NB4 (cell line): ENCODE data around the gene USP17L21.
"Not testable (repeated sequence)": the region's sequence is repeated elsewhere in the genome, so short reads cannot be mapped to it uniquely, and the experiment has no call there.

Experiments
- CTCF ChIP-seq: IDR thresholded peaks from one replicate; pipeline ENCODE4 v1.5.1; 2012; ENCODE audit warnings: low read depth, low read length
- MAX ChIP-seq: IDR thresholded peaks from 2 replicates; pipeline ENCODE4 v1.6.1; 2011; ENCODE audit warnings: low read depth, low read length
- POLR2A ChIP-seq: IDR thresholded peaks from 2 replicates; pipeline ENCODE4 v1.6.1; 2011; ENCODE audit warnings: mild to moderate bottlenecking; ENCODE audit not compliant: insufficient read length; ENCODE audit errors: extremely low read depth

DNA sequence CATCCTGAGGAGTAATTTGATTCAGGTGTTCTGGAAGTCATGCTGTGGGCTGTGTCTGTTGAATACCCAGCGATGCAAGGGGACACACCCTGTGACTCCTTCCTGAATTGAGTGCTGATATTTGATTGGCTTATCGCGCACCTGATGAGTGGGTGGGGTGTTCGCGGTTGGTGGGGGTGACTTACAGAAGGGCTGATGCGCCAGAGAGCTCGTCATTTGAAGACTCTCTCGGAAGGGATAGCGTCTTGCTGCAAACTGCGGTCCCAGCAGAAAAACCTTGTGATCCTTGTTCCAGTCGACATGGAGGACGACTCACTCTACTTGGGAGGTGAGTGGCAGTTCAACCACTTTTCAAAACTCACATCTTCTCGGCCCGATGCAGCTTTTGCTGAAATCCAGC is 47.6 kb upstream of the USP17L21 start, which contains the start of gene USP17L11:
- not testable (repeated sequence) for TF ChIP-seq CTCF, MAX, POLR2A
